Heart left ventricle (tissue), 16 donors: Measurements from ENCODE around the gene KCNK7. TPM values are rescaled to one million over a fixed set of nuclear protein-coding genes. Genes with fewer than 3 reads are reported as not detected.

Experiments
- ATAC-seq, 4 donors: fragments of 200-7000 bp; cut with Tn5 transposase; one replicate each; pipeline ENCODE4 v1.9.1; 2020 to 2022; ENCODE audit warnings: moderate library complexity in 4 of 4, mild to moderate bottlenecking in 3 of 4, moderate number of reproducible peaks in 1 of 4
- DNase-seq, 5 donors: peaks; one replicate each; pipeline ENCODE4 v3.0.0-alpha.2; 2020
- H3K27ac ChIP-seq, 12 donors: fragments of 200-600 bp; sonication (generic) in 4 of 12; one replicate each; pipeline versions ENCODE4 v1.5.0 to v1.8.0; 2016 to 2022; ENCODE audit warnings: mild to moderate bottlenecking in 2 of 12
- H3K27me3 ChIP-seq, 9 donors: fragments of 200-600 bp; sonication (generic) in 2 of 9; one replicate each; pipeline versions ENCODE4 v1.5.1 to v1.8.0; 2016 to 2022; ENCODE audit warnings: mild to moderate bottlenecking in 3 of 9
- H3K36me3 ChIP-seq, 9 donors: fragments of 200-600 bp; sonication (generic) in 2 of 9; one replicate each; pipeline versions ENCODE4 v1.5.0 to v1.8.0; 2018 to 2022; ENCODE audit warnings: mild to moderate bottlenecking in 2 of 9
- H3K4me1 ChIP-seq, 12 donors: fragments of 200-600 bp; sonication (generic) in 4 of 12; one replicate each; pipeline versions ENCODE4 v1.5.0 to v1.8.0; 2016 to 2022; ENCODE audit warnings: mild to moderate bottlenecking in 3 of 12
- H3K4me3 ChIP-seq, 12 donors: fragments of 200-600 bp; sonication (generic) in 4 of 12; one replicate each; pipeline versions ENCODE4 v1.5.0 to v1.8.0; 2017 to 2022; ENCODE audit warnings: mild to moderate bottlenecking in 9 of 12, moderate library complexity in 4 of 12
- H3K9me3 ChIP-seq, 12 donors: fragments of 200-600 bp; sonication (generic) in 4 of 12; one replicate each; pipeline versions ENCODE4 v1.5.0 to v1.8.0; 2016 to 2022; ENCODE audit warnings: mild to moderate bottlenecking in 1 of 12
- CTCF ChIP-seq, 12 donors: fragments of 200-600 bp; sonication (generic) in 4 of 12; IDR thresholded peaks; one replicate each; pipeline versions ENCODE4 v1.5.0 to v1.8.0; 2018 to 2022; ENCODE audit warnings: antibody characterized with exemption in 12 of 12, mild to moderate bottlenecking in 5 of 12
- POLR2A ChIP-seq, 2 donors: fragments of 450-650 bp; IDR thresholded peaks; one replicate each; pipeline ENCODE4 v1.6.1; 2017; ENCODE audit warnings: antibody characterized with exemption in 2 of 2, mild to moderate bottlenecking in 2 of 2, moderate library complexity in 2 of 2
- WGBS, 4 donors: extraction: QIAGEN DNeasy Blood & Tissue Kit in 2 of 4; methylation state at CpG; one replicate each; pipeline versions ENCODE4 v1.1.5 to v1.1.7; 2013 to 2018; 5-methylcytosine and 5-hydroxymethylcytosine counted together
- intact Hi-C, 10 donors: fragments of 100-400 bp; cut with DNase I; formaldehyde crosslinking; loops; one replicate each; pipeline versions ENCODE4 v1.11.1 to v1.14.2; 2022
- polyA plus RNA-seq, 2 donors: library from polyadenylated mRNA; stranded (reverse); fragments of 200-250 nt; gene quantifications; one replicate each; pipeline ENCODE4 v1.2.3, GENCODE V29; 2013
- total RNA-seq, 9 donors: library from RNA; depleted of rRNA in 2 of 9; stranded (reverse); fragments of >200 nt in 2 of 9; fragmentation: NEBNext Ultra II Directional in 3 of 9; extraction: Animal tissue kit (Norgen Biotek cat#: 25700) in 3 of 9; gene quantifications; one replicate each; pipeline versions ENCODE4 v1.1.0 to v1.2.4, GENCODE V29; 2016 to 2023
- donor health status: ischemic (EF 13 %, LVEDD 7.1; RV severe dilation, severe dysfunction).
- donor health status: healthy with polysubstance abuse.
- donor health status: DM: no; HTN: yes; CAD: no.
- donor health status: DM: no; HTN: no; CAD: no.
- donor health status: ischemic (EF 25% LVEDD 6.9; RV normal size, moderate dysfunction).
- donor health status: ischemic (EF 25% LVEDD 5.7; RV mildly dilated, moderate dysfunction).
- donor health status: healthy.
- donor health status: DM: yes; HTN: yes; CAD: no.
- donor health status: ischemic (EF 35%, LVEDD 5.7; RV mildly dilated, moderate dysfunction).
- donor health status: nonischemic (EF 11% LVEDD 7.7; RV severe dilation, severe dysfunction).
- donor health status: DM: yes; HTN: yes; CAD: no.
- donor health status: PGD.
- donor health status: ischemic (EF 29% LVEDD 5.4; RV normal size, mild dysfunction).
- donor health status: nonischemic (EF 23%, LVEDD 6.1; RV moderate dilation, normal function).

Gene KCNK7
- total and polyA plus RNA-seq, 11 donors = 0.18 to 1.6 (median 0.42) TPM; not detected in 2

DNA sequence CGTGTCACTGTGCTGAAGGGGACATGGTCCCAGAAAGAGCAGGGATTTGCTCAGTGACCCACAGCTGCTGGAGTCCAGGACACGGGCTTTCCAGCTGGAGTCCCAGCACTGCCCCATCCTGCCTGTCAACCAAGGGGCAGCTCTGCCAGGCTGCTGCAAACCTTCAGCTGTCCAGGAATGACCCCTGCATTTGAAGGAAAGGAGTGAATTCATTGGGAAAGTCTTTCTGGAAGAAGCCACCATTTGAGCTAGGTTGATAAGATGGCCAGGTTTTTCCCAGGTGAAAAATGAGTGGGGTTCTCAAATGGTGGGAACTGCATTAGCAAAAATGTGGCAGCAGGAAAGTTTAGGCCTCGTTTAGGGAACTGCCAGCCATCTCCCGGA lies 9.4 kb downstream of the KCNK7 start:
- intact Hi-C loops = loop anchor here in 3 of 10 donors (5.0 kb wide), 1 partner anchor 44 kb away; no protein-coding TSS in a partner anchor
- Histone ChIP-seq H3K36me3 (peaks cover 0 to 72% (median 45%) of the 10 kb centered on the region in 9 donors), H3K27ac (peak overlapping the region in 11 of 12 donors; percentile 76 to 90 (median 84)), H3K4me3 (peak overlapping the region in 1 of 12 donors; percentile 12), H3K27me3 (no peaks in the 10 kb centered on the region), H3K9me3 (no peaks in the 10 kb centered on the region), H3K4me1 (peaks cover 6 to 57% (median 44%) of the 10 kb centered on the region in 12 donors)
- no peak for ATAC-seq
- DNase-seq = no peak
- 51 to 69% (median 61%) methylated on average over 4 of the region's 4 CpGs for WGBS, 4 donors
- TF ChIP-seq CTCF (IDR thresholded peaks at IDR 0.05) = no peak
- TF ChIP-seq POLR2A (IDR thresholded peaks at IDR 0.05) = no peak

- WGBS, 4 donors = 65 to 70% (median 69%) methylated on average over 14 to 51 of the region's 51 CpGs
- Histone ChIP-seq H3K4me3 (no peak overlapping the region), H3K4me1 (peaks cover 6 to 57% (median 44%) of the 10 kb centered on the region in 12 donors), H3K9me3 (no peaks in the 10 kb centered on the region), H3K27ac (peak overlapping the region in 11 of 12 donors; percentile 76 to 90 (median 84)), H3K27me3 (no peaks in the 10 kb centered on the region), H3K36me3 (peaks cover 0 to 72% (median 45%) of the 10 kb centered on the region in 9 donors)
- ATAC-seq = no peak
- peak in 2 of 5 donors; percentile 35 to 60 for DNase-seq
- TF ChIP-seq CTCF (IDR thresholded peaks at IDR 0.05) = no peak
- no peak for TF ChIP-seq POLR2A (IDR thresholded peaks at IDR 0.05)
- intact Hi-C loops = loop anchor here in 3 of 10 donors (5.0 kb wide), 1 partner anchor 43 kb away; no protein-coding TSS in a partner anchor
Measured at GRCh38 chr11:65585396-65586246, 10.0 kb downstream of the KCNK7 start.

DNA sequence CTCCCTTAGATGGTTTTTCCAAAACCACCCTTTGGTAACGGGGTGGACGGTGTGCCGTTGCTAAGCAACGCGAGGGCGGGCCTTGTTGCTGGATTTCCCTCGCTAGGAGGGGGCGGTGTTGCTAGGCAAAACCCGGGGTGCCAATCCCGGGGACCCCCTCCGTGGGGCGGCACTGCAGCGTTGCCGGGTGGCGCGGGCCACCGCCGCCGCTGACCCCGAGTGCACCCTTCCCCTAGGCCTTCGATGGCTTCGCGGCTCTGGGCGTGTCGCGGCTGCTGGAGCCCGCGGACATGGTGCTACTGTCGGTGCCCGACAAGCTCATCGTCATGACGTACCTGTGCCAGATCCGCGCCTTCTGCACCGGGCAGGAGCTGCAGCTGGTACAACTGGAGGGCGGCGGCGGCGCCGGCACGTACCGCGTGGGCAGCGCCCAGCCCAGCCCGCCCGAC lies 10.9 kb downstream of the KCNK7 start:
- H3K27ac ChIP-seq = no peak overlapping the region
- H3K4me3 ChIP-seq = no peak overlapping the region
- intact Hi-C loops = loop anchor here in 3 of 10 donors (5.0 kb wide), 1 partner anchor 42 kb away; no protein-coding TSS in a partner anchor
- TF ChIP-seq POLR2A (IDR thresholded peaks at IDR 0.05) (no peak), CTCF (IDR thresholded peaks at IDR 0.05) (no peak)
- WGBS, 4 donors = 65 to 82% (median 74%) methylated on average over 22 to 46 of the region's 46 CpGs
- no peaks in the 10 kb centered on the region for H3K9me3 ChIP-seq
- ATAC-seq (no peak), DNase-seq (no peak)
- H3K27me3 ChIP-seq = no peaks in the 10 kb centered on the region
- H3K4me1 ChIP-seq = peaks cover 6 to 51% (median 40%) of the 10 kb centered on the region in 12 donors
- peaks cover 0 to 72% (median 45%) of the 10 kb centered on the region in 9 donors for H3K36me3 ChIP-seq

GRCh38 chr11:65584106-65584505 lies 11.5 kb downstream of the KCNK7 start:
- ATAC-seq (no peak), DNase-seq (no peak)
- TF ChIP-seq POLR2A (IDR thresholded peaks at IDR 0.05) (no peak), CTCF (IDR thresholded peaks at IDR 0.05) (no peak)
- Histone ChIP-seq H3K4me1 (peaks cover 6 to 45% (median 36%) of the 10 kb centered on the region in 12 donors), H3K36me3 (peaks cover 0 to 73% (median 50%) of the 10 kb centered on the region in 9 donors), H3K27ac (peak overlapping the region in 1 of 12 donors; percentile 24), H3K27me3 (no peaks in the 10 kb centered on the region), H3K9me3 (no peaks in the 10 kb centered on the region), H3K4me3 (no peak overlapping the region)
- 87 to 94% (median 92%) methylated on average over 8 of the region's 8 CpGs for WGBS, 4 donors
- intact Hi-C loops = no loop called here
